ENCODE results near the gene TGFA. TPM values are rescaled to one million over a fixed set of nuclear protein-coding genes. Genes with fewer than 3 reads are reported as not detected.

TGFA gene
- total and polyA plus RNA-seq, 11 donors: 0.50 to 4.9 (median 1.0) TPM

- TF ChIP-seq POLR2A (IDR thresholded peaks at IDR 0.05) (no peak), CTCF (IDR thresholded peaks at IDR 0.05) (no peak)
- Histone ChIP-seq H3K4me1 (peaks cover 0 to 36% (median 0%) of the 10 kb centered on the region in 12 donors), H3K9me3 (no peaks in the 10 kb centered on the region), H3K36me3 (no peaks in the 10 kb centered on the region), H3K27ac (no peak overlapping the region), H3K4me3 (no peak overlapping the region), H3K27me3 (no peaks in the 10 kb centered on the region)
- DNase-seq (no peak), ATAC-seq (no peak)
- intact Hi-C loops (cut with DNase I): no loop called here
- 71 to 82% (median 77%) methylated on average over 4 of the region's 4 CpGs for WGBS, 4 donors
These were observed 39.9 kb downstream of the TGFA start for GRCh38 chr2:70513738-70514137.

GRCh38 chr2:70511971-70512729, 41.5 kb downstream of the TGFA start:
- no peaks in the 10 kb centered on the region for H3K36me3 ChIP-seq
- ATAC-seq (no peak), DNase-seq (no peak)
- peaks cover 0 to 32% (median 0%) of the 10 kb centered on the region in 12 donors for H3K4me1 ChIP-seq
- intact Hi-C loops (cut with DNase I): no loop called here
- WGBS, 4 donors: 77 to 89% (median 81%) methylated on average over 8 of the region's 8 CpGs
- no peak for TF ChIP-seq POLR2A (IDR thresholded peaks at IDR 0.05)
- no peak for TF ChIP-seq CTCF (IDR thresholded peaks at IDR 0.05)
- no peak overlapping the region for H3K4me3 ChIP-seq
- no peaks in the 10 kb centered on the region for H3K9me3 ChIP-seq
- no peaks in the 10 kb centered on the region for H3K27me3 ChIP-seq
- no peak overlapping the region for H3K27ac ChIP-seq

GRCh38 chr2:70510313-70510712, 43.3 kb downstream of the TGFA start:
- ATAC-seq: no peak

More at GRCh38 chr2:70510313-70510712, 43.3 kb downstream of the TGFA start:
- intact Hi-C loops (cut with DNase I): no loop called here
- H3K4me3 ChIP-seq: no peak overlapping the region
- peaks cover 0 to 13% (median 0%) of the 10 kb centered on the region in 12 donors for H3K4me1 ChIP-seq
- TF ChIP-seq CTCF (IDR thresholded peaks at IDR 0.05) (no peak), POLR2A (IDR thresholded peaks at IDR 0.05) (no peak)
- H3K9me3 ChIP-seq: no peaks in the 10 kb centered on the region
- 75 to 94% (median 80%) methylated on average over 1 of the region's 1 CpG for WGBS, 4 donors
- H3K27ac ChIP-seq: peak overlapping the region in 1 of 12 donors; percentile 18
- H3K36me3 ChIP-seq: no peaks in the 10 kb centered on the region
- DNase-seq: no peak
- H3K27me3 ChIP-seq: no peaks in the 10 kb centered on the region

Measured in heart left ventricle (tissue), 16 donors.